Right kidney (tissue), 1 donor: ENCODE data around the gene ADGRV1.
"Not testable (repeated sequence)": the region's sequence is repeated elsewhere in the genome, so short reads cannot be mapped to it uniquely, and the experiment has no call there.

Source experiments
- DNase-seq: peaks from one replicate; pipeline ENCODE4 v3.0.0-alpha.2; 2016

ADGRV1 gene

GRCh38 chr5:90655423-90655822 is 96.8 kb downstream of the ADGRV1 start:
- no peak for DNase-seq

- no peak for DNase-seq
Measured at GRCh38 chr5:90657030-90657429, 98.4 kb downstream of the ADGRV1 start.

DNA sequence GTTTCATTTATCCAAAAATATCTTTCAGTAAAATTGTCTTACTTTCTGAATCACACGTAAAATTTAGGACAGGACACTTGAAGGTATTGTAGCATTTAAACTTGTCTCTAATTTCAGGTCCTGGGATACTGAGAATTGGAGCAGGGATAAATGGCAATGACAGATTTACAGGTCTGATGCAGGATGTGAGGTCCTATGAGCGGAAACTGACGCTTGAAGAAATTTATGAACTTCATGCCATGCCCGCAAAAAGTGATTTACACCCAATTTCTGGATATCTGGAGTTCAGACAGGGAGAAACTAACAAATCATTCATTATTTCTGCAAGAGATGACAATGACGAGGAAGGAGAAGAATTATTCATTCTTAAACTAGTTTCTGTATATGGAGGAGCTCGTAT is 99.2 kb downstream of the ADGRV1 start:
- DNase-seq: no peak

GRCh38 chr5:90658620-90659019 is 100.0 kb downstream of the ADGRV1 start:
- no peak for DNase-seq

DNA sequence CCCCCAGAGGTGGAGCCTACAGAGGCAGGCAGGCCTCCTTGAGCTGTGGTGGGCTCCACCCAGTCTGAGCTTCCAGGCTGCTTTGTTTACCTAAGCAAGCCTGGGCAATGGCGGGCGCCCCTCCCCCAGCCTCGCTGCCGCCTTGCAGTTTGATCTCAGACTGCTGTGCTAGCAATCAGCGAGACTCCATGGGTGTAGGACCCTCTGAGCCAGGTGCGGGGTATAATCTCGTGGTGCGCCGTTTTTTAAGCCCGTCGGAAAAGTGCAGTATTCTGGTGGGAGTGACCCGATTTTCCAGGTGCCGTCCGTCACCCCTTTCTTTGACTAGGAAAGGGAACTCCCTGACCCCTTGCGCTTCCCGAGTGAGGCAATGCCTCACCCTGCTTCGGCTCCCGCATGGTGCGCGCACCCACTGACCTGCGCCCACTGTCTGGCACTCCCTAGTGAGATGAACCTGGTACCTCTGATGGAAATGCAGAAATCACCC is 109.5 kb downstream of the ADGRV1 start:
- not testable (repeated sequence) for DNase-seq

DNA sequence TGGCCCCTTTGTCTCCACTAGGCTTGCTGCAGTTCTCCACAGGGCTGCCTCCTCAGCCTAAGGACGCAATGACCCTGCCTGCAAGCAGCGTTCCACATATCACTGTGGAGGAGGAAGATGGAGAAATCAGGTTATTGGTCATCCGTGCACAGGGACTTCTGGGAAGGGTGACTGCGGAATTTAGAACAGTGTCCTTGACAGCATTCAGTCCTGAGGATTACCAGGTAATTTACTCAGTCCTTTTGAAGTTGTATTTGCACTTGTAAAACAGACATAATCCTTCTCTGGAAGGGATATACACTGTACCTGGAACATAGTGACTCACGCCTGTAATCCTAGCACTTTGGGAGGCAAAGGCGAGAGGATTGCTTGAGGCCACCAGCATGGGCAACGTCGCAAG is 116.6 kb downstream of the ADGRV1 start:
- DNase-seq: no peak

GRCh38 chr5:90680921-90681563 is 122.4 kb downstream of the ADGRV1 start:
- no peak for DNase-seq

- no peak for DNase-seq
Measured at GRCh38 chr5:90682278-90682677, 123.7 kb downstream of the ADGRV1 start.

DNA sequence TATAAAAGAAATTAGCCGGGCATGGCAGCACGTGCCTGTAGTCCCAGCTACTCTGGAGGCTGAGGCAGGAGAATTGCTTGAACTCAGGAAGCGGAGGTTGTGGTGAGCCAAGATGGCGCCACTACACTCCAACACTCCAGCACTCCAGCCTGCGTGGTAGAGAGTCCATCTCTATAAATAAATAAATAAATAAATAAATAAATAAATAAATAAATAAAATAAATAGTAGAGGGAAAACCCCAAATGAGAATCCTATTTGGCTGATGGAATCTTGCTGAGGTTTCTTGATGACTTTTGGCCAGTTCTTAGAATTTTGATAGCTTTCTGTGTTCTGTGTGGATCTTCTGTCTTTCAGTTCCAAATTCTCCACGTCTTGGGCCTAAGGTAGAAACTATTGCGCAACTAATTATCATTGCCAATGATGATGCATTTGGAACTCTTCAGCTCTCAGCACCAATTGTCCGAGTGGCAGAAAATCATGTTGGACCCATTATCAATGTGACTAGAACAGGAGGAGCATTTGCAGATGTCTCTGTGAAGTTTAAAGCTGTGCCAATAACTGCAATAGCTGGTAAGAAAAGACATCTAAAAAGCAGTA is 126.9 kb downstream of the ADGRV1 start:
- no peak for DNase-seq

- DNase-seq: not testable (repeated sequence)
Measured at GRCh38 chr5:90686363-90686762, 127.8 kb downstream of the ADGRV1 start.

GRCh38 chr5:90687458-90687857 is 128.9 kb downstream of the ADGRV1 start:
- not testable (repeated sequence) for DNase-seq

- DNase-seq: no peak
Measured at GRCh38 chr5:90689064-90689463, 130.5 kb downstream of the ADGRV1 start.

GRCh38 chr5:90690307-90690706 is 131.7 kb downstream of the ADGRV1 start:
- DNase-seq: no peak

GRCh38 chr5:90691533-90691932 is 132.9 kb downstream of the ADGRV1 start:
- DNase-seq: no peak

GRCh38 chr5:90696153-90696552 is 137.6 kb downstream of the ADGRV1 start:
- DNase-seq: no peak

GRCh38 chr5:90700299-90700698 is 141.7 kb downstream of the ADGRV1 start:
- no peak for DNase-seq

- DNase-seq: no peak
Measured at GRCh38 chr5:90703932-90704331, 145.3 kb downstream of the ADGRV1 start.

DNA sequence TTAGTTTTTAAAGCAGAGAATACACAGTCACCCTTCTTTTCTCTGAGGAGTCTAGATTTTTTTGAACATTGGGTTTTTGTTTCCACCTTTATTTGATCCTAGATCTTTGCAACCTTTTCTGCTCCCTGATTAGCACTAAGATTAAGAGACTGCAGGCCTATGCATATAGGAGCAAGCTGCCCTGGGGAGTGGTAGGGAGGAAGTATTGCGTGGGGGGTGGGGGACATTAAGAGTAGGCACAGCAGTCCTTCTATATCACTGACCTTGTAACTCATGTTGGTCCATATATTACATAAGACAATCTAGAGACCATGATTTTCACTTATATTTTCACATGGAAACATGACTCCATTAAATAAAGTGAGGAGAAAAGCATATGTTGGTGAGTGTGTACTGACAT is 149.1 kb downstream of the ADGRV1 start:
- DNase-seq: no peak

GRCh38 chr5:90709323-90710155 is 150.9 kb downstream of the ADGRV1 start:
- DNase-seq: peak; percentile 4

GRCh38 chr5:90718387-90718786 is 159.8 kb downstream of the ADGRV1 start:
- no peak for DNase-seq

DNA sequence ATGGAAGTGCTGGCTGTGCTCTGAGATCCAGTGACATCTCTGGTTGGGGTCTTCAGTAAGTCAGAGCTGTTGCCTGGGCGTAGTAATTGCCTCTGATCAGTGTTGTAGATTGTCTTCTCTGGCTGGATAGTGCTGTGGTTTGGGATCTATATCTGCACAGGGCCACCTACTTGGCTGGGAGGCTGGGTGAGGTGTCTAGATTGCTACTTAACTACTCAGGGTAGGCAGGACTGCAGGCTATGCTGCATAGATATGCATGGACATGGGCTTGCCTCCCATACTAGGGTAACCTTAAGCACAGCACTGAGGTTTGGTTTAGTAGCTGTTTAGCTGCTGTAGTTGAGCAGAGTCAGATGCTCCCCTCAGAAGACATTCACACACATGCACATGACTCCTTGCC is 181.0 kb downstream of the ADGRV1 start:
- no peak for DNase-seq

- DNase-seq: no peak
Measured at GRCh38 chr5:90740244-90740799, 181.7 kb downstream of the ADGRV1 start.

GRCh38 chr5:90741022-90741564 is 182.5 kb downstream of the ADGRV1 start:
- no peak for DNase-seq
